HG02852 (cell line): Measurements from ENCODE around the gene PCNX3.
"Not testable (repeated sequence)": the region's sequence is repeated elsewhere in the genome, so short reads cannot be mapped to it uniquely, and the experiment has no call there.

Source experiments
- ATAC-seq: cut with Tn5 transposase; IDR thresholded peaks from one replicate; pipeline ENCODE4 v1.9.1; 2021; ENCODE audit warnings: mild to moderate bottlenecking, moderate library complexity; ENCODE audit not compliant: unreplicated experiment

Gene PCNX3

GRCh38 chr11:65680192-65680743 is 64.7 kb downstream of the PCNX3 start:
- no peak for ATAC-seq

GRCh38 chr11:65683480-65683879 is 67.9 kb downstream of the PCNX3 start:
- ATAC-seq, result not testable (repeated sequence)

- no peak for ATAC-seq
Measured at GRCh38 chr11:65685981-65686380, 70.4 kb downstream of the PCNX3 start.
